Measurements from ENCODE around the gene OAT.

OAT gene

DNA sequence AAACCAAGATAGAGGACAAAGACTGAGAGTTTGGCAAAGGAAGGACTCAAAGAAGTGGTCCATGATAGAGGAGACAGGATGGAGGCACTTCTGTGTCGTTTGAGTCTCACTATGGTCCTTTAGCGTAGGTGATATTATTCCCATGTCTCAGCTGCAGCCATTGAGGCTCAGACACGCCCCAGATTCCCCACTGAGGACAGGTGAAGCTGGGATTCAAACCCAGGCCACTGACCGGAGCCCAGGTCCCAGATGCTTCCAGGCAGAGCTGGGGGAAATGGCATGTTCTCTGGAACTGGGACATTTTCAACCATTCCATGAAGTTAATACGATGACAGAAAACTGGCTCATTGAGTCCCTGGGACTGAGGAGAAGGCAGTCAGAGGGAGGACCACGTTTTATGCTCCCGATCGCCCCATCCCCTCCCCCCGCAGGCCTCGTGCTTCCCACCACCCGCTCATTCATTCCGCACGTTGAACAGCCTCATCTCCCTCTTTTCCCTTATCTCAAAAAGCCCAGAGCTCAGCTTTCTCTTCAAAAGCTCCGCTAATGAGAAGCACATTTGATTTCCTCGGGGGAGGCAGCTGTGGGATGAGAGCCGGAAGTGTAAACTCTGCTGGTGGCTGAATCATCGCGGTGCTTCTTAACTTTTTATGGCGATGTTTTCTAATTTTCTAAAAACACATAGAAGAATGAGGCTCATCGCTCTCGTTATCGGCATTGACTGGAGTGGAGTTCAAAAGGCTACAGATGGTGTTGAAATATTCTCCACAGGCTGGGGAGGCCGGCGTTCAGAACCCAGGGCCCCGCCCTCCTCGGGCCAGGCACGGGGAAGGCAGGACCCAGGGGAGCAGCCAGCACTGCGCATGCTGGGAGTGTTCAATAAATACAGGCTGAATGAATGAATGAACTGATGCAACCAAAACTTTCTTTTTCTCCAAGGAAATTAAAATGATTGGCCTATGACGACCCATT lies 64.0 kb downstream of the OAT start:
- peak in 1 of 3 experiments; percentile 42 for DNase-seq (ENCODE audit: low read depth in 3 of 3)

DNA sequence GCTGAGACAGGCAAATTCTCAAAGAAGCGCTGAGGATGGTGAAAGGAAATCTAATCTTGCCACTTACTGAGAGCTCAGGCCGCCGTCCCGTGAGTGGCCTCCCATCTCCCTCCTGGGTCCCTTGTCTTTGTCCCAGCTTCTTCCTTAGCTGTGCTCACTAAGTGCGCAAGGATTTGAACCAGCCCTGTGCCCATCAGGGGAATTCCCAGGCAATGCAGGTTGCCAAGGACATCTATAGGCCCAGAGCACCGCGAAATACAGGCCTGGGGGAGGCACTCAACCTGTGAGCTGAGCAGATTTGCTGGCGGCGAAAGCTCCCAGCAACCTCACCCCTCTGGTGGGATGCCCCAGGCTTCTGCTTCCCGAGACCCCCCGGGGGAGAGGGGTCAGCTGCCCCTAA lies 64.8 kb downstream of the OAT start:
- DNase-seq (ENCODE audit: low read depth in 3 of 3): no peak

DNA sequence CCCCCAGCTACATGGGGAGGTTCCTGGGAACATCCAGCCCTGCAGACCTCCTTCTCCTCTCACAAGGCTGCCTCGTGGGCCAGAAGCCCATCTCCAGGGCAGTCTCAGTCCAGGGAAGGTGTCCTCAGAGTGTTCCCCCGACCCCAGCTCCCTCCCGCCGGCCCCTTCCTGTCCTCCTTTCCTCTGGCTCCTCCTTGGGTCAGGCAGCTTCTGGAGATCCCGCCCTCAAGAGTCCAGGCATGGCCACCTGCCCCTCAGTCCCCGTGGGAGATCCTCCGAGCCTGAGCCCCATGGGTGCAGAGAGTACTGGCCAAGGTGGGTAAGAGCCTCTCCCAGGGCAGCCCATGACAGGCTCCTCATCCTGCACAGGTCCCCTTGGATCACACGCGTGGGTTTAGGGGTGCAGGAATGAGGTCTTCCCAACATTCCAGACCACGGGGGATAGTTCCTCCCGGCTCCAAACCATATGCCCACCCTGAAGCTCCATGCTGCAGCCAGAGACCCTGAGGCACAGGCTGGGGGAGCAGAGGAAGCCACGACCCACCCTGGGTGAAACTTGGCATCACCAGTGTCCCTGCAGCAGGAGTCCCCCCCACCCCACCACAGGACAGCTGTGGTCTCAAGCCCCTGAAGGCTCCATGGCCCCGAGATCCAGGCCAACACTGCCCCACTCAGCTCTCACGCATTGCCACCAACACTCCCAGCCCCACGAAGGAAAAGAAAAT lies 65.5 kb downstream of the OAT start:
- DNase-seq (ENCODE audit: low read depth in 3 of 3): no peak

DNA sequence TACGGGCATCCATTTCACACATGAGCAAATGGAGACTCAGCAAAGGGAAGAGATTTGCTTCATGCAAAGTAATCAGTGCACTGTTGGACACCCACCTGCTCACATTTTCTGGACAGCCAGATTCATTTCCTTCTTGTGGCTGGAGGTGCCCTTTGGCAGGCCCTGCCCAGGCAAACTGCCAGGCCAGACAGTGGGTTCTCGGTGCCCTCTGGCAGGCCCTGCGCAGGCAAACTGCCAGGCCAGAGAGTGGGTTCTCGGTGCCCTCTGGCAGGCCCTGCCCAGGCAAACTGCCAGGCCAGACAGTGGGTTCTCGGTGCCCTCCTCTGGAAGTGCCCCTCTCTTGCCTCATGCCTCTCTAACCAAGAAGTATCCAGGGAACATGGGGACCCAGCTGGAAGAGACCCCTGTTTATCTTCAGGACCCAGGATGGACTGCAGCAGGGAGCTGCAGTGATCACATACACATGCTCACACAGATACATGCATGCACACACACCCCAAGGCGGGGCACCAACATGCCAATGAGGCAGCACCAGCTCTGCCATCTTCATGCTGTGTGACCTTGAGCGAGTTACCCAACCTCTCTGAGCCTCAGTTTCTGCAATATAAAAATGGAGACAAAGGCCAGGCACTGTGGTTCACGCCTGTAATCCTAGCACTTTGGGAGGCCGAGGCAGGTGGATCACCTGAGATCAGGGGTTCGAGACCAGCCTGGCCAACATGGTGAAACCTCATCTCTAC lies 67.1 kb downstream of the OAT start:
- DNase-seq (ENCODE audit: low read depth in 3 of 3): no peak

DNA sequence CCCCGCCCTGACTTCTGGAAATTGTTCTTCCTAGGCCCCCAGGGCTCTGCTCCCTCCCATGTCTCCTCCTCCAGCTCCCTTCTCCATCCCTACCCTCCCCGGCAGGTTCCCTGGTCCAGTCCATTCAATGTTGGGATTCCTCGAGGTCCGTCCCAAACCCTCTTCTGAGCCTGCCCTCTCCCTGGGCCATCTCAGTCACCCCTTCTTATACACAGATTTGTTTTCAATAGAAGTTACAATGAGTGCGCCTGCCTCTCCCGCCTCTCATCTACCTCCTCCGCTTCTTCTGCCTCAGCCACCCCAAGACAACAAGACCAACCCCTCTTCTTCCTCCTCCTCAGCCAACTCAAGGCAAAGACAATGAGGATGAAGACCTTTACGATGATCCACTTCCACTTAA lies 67.9 kb downstream of the OAT start:
- no peak for DNase-seq (ENCODE audit: low read depth in 3 of 3)

DNA sequence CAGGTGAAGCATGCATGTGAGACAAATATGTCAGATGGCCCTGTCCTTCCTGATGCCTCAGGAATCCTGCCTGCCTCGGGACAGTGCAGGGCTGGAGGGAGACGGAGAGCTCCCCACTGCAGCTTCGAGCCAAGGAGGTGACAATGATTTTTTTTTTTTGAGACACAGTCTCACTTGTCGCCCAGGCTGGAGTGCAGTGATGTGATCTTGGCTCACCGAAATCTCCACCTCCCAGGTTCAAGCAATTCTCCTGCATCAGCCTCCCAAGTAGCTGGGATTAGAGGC lies 68.8 kb downstream of the OAT start:
- no peak for DNase-seq (ENCODE audit: low read depth in 3 of 3)

DNA sequence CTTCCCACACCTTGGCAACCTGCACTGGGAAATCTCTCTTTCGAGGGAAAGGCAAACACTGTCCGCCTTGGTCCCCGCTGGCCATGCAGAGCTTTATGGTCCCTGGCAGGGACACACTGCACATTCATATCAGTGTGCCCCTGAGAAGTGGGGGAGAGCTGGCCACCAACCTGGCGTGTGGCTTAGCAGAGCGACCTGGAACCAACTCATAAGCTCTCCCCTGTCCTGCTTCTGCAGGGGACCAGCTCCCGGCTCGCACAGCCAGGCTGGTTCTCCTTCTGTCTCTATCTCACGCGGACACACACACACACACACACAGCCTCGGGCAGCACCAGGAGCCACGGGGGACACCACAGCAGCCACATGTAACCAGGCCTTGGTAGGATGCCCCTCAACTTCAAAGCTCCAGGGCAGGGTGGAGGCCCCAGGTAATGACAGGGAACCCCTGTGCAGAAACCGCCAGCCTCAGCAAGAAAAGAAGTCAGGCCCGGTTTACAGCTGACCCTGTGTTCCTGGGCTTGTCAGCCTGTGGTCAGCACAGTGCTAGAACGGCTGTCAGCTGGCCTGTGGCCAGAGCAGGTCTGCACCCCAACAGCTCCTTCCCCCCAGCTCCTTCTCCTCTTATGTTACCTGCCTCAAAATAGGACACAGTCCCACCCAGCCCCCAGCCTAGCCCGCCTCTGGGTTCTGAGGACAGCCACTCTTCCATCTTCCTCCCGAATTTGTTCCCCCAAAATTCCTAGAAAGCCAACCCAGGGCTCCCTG lies 69.3 kb downstream of the OAT start:
- no peak for DNase-seq (ENCODE audit: low read depth in 3 of 3)

DNA sequence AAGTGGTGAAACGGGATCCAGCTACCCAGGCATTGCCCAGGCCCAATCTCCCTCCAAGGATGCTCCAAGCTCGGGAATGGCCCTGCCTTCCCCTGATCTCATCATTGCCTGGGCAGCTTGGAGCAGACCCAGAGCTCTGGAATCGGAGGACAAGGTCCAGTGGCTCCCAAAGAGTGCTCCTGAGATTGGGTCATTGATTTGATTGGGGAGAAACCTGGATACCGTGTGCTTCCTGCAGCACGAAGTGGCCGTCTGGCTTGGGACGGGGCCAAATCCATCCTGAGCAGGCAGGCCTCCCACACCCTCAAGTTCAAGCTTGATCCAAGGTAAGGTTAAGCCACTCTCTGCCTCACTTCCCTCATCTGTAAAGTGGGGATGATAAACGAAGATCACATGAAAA lies 69.9 kb downstream of the OAT start:
- DNase-seq (ENCODE audit: low read depth in 3 of 3): no peak

DNA sequence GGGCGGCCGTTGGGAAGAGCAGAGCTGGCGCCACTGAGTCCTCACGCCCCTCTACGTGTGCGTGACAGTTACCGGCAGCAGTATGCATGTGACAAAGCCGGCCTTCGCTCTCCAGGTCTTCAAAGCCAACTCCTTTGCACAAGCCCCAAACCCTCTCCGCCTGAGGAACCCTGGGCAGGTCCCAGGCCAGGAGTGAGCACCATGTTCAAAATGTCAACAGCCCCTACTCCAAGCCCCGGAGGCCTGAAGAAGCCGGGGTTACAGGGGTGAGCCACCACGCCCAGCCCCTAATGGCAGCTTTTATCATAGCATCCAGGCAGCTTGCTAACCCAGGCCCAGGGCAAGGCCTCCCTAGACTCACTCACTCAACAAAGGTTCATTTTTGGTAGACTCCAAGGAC lies 70.8 kb downstream of the OAT start:
- no peak for DNase-seq (ENCODE audit: low read depth in 3 of 3)
